GM18873 (cell line): ENCODE measurements around the gene MYO9A.
"Not testable (repeated sequence)": the region's sequence is repeated elsewhere in the genome, so short reads cannot be mapped to it uniquely, and the experiment has no call there.

Experiments
- ATAC-seq: cut with Tn5 transposase; IDR thresholded peaks from one replicate; pipeline ENCODE4 v1.9.1; 2021; ENCODE audit warnings: mild to moderate bottlenecking, moderate library complexity, moderate number of reproducible peaks; ENCODE audit not compliant: unreplicated experiment, low FRiP score

The MYO9A gene

GRCh38 chr15:72044956-72045355, 73.0 kb downstream of the MYO9A start:
- no peak for ATAC-seq

- no peak for ATAC-seq
Observed at GRCh38 chr15:72042865-72043264, 75.1 kb downstream of the MYO9A start.

- no peak for ATAC-seq
Observed at GRCh38 chr15:72042054-72042453, 75.9 kb downstream of the MYO9A start.

- ATAC-seq = no peak
Observed at GRCh38 chr15:72037321-72037720, 80.6 kb downstream of the MYO9A start.

GRCh38 chr15:72034859-72035650, 82.9 kb downstream of the MYO9A start:
- no peak for ATAC-seq

GRCh38 chr15:72034351-72034750, 83.6 kb downstream of the MYO9A start:
- no peak for ATAC-seq

GRCh38 chr15:72033711-72034110, 84.2 kb downstream of the MYO9A start:
- ATAC-seq = no peak

GRCh38 chr15:72033285-72033684, 84.7 kb downstream of the MYO9A start:
- no peak for ATAC-seq

- ATAC-seq = no peak
Observed at GRCh38 chr15:72021604-72022003, 96.3 kb downstream of the MYO9A start.

- ATAC-seq = no peak
Observed at GRCh38 chr15:72020799-72021198, 97.2 kb downstream of the MYO9A start.

GRCh38 chr15:72014555-72014954, 103.4 kb downstream of the MYO9A start:
- not testable (repeated sequence) for ATAC-seq

- ATAC-seq = no peak
Observed at GRCh38 chr15:72013703-72014102, 104.2 kb downstream of the MYO9A start.

- no peak for ATAC-seq
Observed at GRCh38 chr15:72011302-72011942, 106.5 kb downstream of the MYO9A start.

- no peak for ATAC-seq
Observed at GRCh38 chr15:72009222-72009621, 108.7 kb downstream of the MYO9A start.

GRCh38 chr15:72006382-72006781, 111.6 kb downstream of the MYO9A start:
- ATAC-seq = no peak

GRCh38 chr15:72005483-72005882, 112.5 kb downstream of the MYO9A start:
- no peak for ATAC-seq

- ATAC-seq = no peak
Observed at GRCh38 chr15:71999807-72000206, 118.1 kb downstream of the MYO9A start.

- ATAC-seq = not testable (repeated sequence)
Observed at GRCh38 chr15:71998717-71999116, 119.2 kb downstream of the MYO9A start.

- ATAC-seq = no peak
Observed at GRCh38 chr15:71997691-71998090, 120.3 kb downstream of the MYO9A start.

- no peak for ATAC-seq
Observed at GRCh38 chr15:71975816-71976150, 142.2 kb downstream of the MYO9A start.

- ATAC-seq = no peak
Observed at GRCh38 chr15:71974211-71974610, 143.7 kb downstream of the MYO9A start.

- no peak for ATAC-seq
Observed at GRCh38 chr15:71973366-71973765, 144.6 kb downstream of the MYO9A start.
